OCI-LY3 (cell line): ENCODE results near the gene UBAP1.

ENCODE experiments used
- CTCF ChIP-seq: fragments of 200-600, 300-600 bp; sonication (generic); IDR thresholded peaks from 2 replicates; pipeline ENCODE4 v1.5.1; 2014; ENCODE audit warnings: antibody characterized with exemption, low read length, low read depth
- EZH2phosphoT487 ChIP-seq: fragments of 200-600 bp; shearing (Covaris generic); IDR thresholded peaks from 2 replicates; pipeline ENCODE4 v1.6.1; 2018; ENCODE audit warnings: antibody characterized with exemption, mixed run types, low read depth

- TF ChIP-seq CTCF, result no peak
- TF ChIP-seq EZH2phosphoT487, result no peak
These were observed 103.3 kb downstream of the UBAP1 start for GRCh38 chr9:34282096-34282495.
